ENCODE results near the gene ADGRG3.

DNA sequence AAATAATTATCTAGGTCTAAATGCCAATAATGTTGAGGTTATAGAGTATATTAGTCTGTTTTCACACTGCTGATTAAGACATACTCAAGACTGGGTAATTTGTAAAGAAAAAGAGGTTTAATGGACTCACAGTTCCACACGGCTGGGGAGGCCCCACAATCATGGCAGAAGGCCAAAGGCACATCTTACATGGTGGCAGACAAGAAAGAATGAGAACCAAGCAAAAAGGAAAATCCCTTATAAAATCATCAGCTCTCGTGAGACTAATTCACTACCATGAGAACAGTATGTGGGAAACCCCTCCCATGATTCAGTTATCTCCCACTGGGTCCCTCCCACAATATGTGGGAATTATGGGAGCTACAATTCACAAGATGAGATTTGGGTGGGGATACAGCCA, 64.6 kb downstream of the ADGRG3 start:
- TF ChIP-seq RAD51 (IDR thresholded peaks at IDR 0.05; ENCODE audit: borderline replicate concordance), result no peak
- no peak for TF ChIP-seq ZNF737 (CRISPR knock-in tag; IDR thresholded peaks at IDR 0.05; ENCODE audit: borderline replicate concordance)
- TF ChIP-seq NFATC3 (CRISPR knock-in tag; IDR thresholded peaks at IDR 0.05), result no peak
- TF ChIP-seq ZNF530 (CRISPR knock-in tag; IDR thresholded peaks at IDR 0.05; ENCODE audit: low read depth), result no peak
- no peak for TF ChIP-seq PITX1 (CRISPR knock-in tag; IDR thresholded peaks at IDR 0.05)
- TF ChIP-seq ZNF274 (CRISPR knock-in tag; IDR thresholded peaks at IDR 0.05), result no peak
- no peak for TF ChIP-seq RXRB (CRISPR knock-in tag; IDR thresholded peaks at IDR 0.05; ENCODE audit: borderline replicate concordance)
- TF ChIP-seq PRMT3 (CRISPR knock-in tag; IDR thresholded peaks at IDR 0.05; ENCODE audit: borderline replicate concordance, low read depth), result no peak
- no peak for TF ChIP-seq ELF4 (CRISPR knock-in tag; IDR thresholded peaks at IDR 0.05; ENCODE audit: borderline replicate concordance)
- TF ChIP-seq PHF20 (CRISPR knock-in tag; IDR thresholded peaks at IDR 0.05), result no peak
- TF ChIP-seq SMARCC2 (IDR thresholded peaks at IDR 0.05), result no peak
- no peak for TF ChIP-seq RCOR2 (CRISPR knock-in tag; IDR thresholded peaks at IDR 0.05)

Measured in HepG2 (cell line).